ENCODE results near the gene LRRC25. TPM values are rescaled to one million over a fixed set of nuclear protein-coding genes. Genes with fewer than 3 reads are reported as not detected.
A peak's percentile ranks its signal among the peaks of the same experiment; 100 is the strongest.
"Not testable (repeated sequence)": the region's sequence is repeated elsewhere in the genome, so short reads cannot be mapped to it uniquely, and the experiment has no call there.

LRRC25 gene
- total RNA-seq, 1 donor from 2014 or later: 2.9 TPM

GRCh38 chr19:18380843-18381242, 16.6 kb downstream of the LRRC25 start:
- DNase-seq (ENCODE audit: low spot score): no peak

GRCh38 chr19:18379803-18380747, 17.3 kb downstream of the LRRC25 start:
- DNase-seq (ENCODE audit: low spot score): no peak

- DNase-seq (ENCODE audit: low spot score): no peak
Observed at GRCh38 chr19:18377026-18377425, 20.4 kb downstream of the LRRC25 start.

GRCh38 chr19:18373892-18374629, 23.4 kb downstream of the LRRC25 start:
- peak; percentile 84 for DNase-seq (ENCODE audit: low spot score)

- no peak for DNase-seq (ENCODE audit: low spot score)
Observed at GRCh38 chr19:18373407-18373891, 24.0 kb downstream of the LRRC25 start.

- DNase-seq (ENCODE audit: low spot score): no peak
Observed at GRCh38 chr19:18368504-18369222, 28.8 kb downstream of the LRRC25 start.

- no peak for DNase-seq (ENCODE audit: low spot score)
Observed at GRCh38 chr19:18366021-18366435, 31.4 kb downstream of the LRRC25 start.

- peak; percentile 93 for DNase-seq (ENCODE audit: low spot score)
Observed at GRCh38 chr19:18364826-18365528, 32.4 kb downstream of the LRRC25 start.

- not testable (repeated sequence) for DNase-seq (ENCODE audit: low spot score)
Observed at GRCh38 chr19:18364277-18364825, 33.1 kb downstream of the LRRC25 start.

- no peak for DNase-seq (ENCODE audit: low spot score)
Observed at GRCh38 chr19:18363787-18364186, 33.6 kb downstream of the LRRC25 start.

GRCh38 chr19:18362934-18363542, 34.4 kb downstream of the LRRC25 start:
- DNase-seq (ENCODE audit: low spot score): no peak

GRCh38 chr19:18361646-18362045, 35.8 kb downstream of the LRRC25 start:
- no peak for DNase-seq (ENCODE audit: low spot score)

GRCh38 chr19:18357041-18357440, 40.4 kb downstream of the LRRC25 start:
- no peak for DNase-seq (ENCODE audit: low spot score)

GRCh38 chr19:18354743-18355142, 42.7 kb downstream of the LRRC25 start:
- DNase-seq (ENCODE audit: low spot score): not testable (repeated sequence)

- DNase-seq (ENCODE audit: low spot score): no peak
Observed at GRCh38 chr19:18353378-18354005, 43.9 kb downstream of the LRRC25 start.

GRCh38 chr19:18351544-18351943, 45.9 kb downstream of the LRRC25 start:
- no peak for DNase-seq (ENCODE audit: low spot score)

GRCh38 chr19:18350490-18350889, 46.9 kb downstream of the LRRC25 start:
- no peak for DNase-seq (ENCODE audit: low spot score)

- peak; percentile 35 for DNase-seq (ENCODE audit: low spot score)
Observed at GRCh38 chr19:18349524-18350128, 47.8 kb downstream of the LRRC25 start.

- DNase-seq (ENCODE audit: low spot score): not testable (repeated sequence)
Observed at GRCh38 chr19:18348818-18349339, 48.5 kb downstream of the LRRC25 start.
